HepG2 (cell line): ENCODE results near the gene TGFA. TPM values are rescaled to one million over a fixed set of nuclear protein-coding genes. Genes with fewer than 3 reads are reported as not detected.
A peak's percentile ranks its signal among the peaks of the same experiment; 100 is the strongest.

Experiments used
- ATAC-seq: fragments of 200-7000 bp; cut with Tn5 transposase; 3 replicates; pipeline ENCODE4 v1.9.1; 2020; ENCODE audit warnings: mild to moderate bottlenecking, moderate library complexity
- BruUV-seq: library from RNA; stranded (reverse); fragments of 400-500 nt; replicated peaks from 2 replicates; lab custom pipeline; 2021; lab: Mats Ljungman, UMichigan
- CTCF ChIA-PET: fragments of 300-600 bp; formaldehyde crosslinking; extraction: SDS; loops from one replicate; lab custom pipeline; 2021; ENCODE audit warnings: low total read pairs, inconsistent platforms, low intra/inter-chr PET ratio; lab: Yijun Ruan, JAX
- POLR2A ChIA-PET: fragments of 350-600 bp; sonication (Branson Sonifier 250); formaldehyde crosslinking; loops from one replicate; lab custom pipeline; 2020; ENCODE audit warnings: antibody characterized with exemption, inconsistent platforms; lab: Yijun Ruan, JAX
- DNase-seq: peaks from one replicate; pipeline ENCODE4 v3.0.0-alpha.2; 2015; ENCODE audit warnings: low spot score
- FAIRE-seq: peaks from 3 replicates; lab custom pipeline; 2011; peaks lifted over from hg19 to GRCh38; lab: Jason Lieb, UNC
- H2AFZ ChIP-seq: one replicate; pipeline ENCODE4 v1.6.1; 2011; ENCODE audit warnings: low read length, inconsistent platforms
- H3K27ac ChIP-seq: fragments of 300-600 bp; 3 replicates; pipeline ENCODE4 v1.8.0; 2011; ENCODE audit warnings: mixed run types, mild to moderate bottlenecking, mixed read lengths, low read length, inconsistent platforms; ENCODE audit not compliant: insufficient read depth; ENCODE audit errors: extremely low read length
- H3K27me3 ChIP-seq, 2 experiments: fragments of 200-600 bp in 1 of 2; 2 replicates in 1 of 2; 3 replicates in 1 of 2; pipeline versions ENCODE4 v1.6.0 to v1.8.0; 2011; ENCODE audit warnings: low read length in 2 of 2, mild to moderate bottlenecking in 2 of 2, moderate library complexity in 2 of 2, inconsistent platforms in 1 of 2; ENCODE audit not compliant: insufficient read depth in 2 of 2, control insufficient read depth in 1 of 2
- H3K36me3 ChIP-seq, 2 experiments: fragments of 200-600 bp in 1 of 2; replicated peaks in 1 of 2; 2 replicates in 1 of 2; 3 replicates in 1 of 2; pipeline versions ENCODE4 v1.5.1 to v1.8.0; 2011; ENCODE audit warnings: low read length in 2 of 2, inconsistent platforms in 1 of 2; ENCODE audit not compliant: insufficient read depth in 2 of 2, control insufficient read depth in 1 of 2
- H3K4me1 ChIP-seq: 2 replicates; pipeline ENCODE4 v1.5.1; 2012; ENCODE audit warnings: low read length, inconsistent platforms; ENCODE audit not compliant: insufficient read depth
- H3K4me2 ChIP-seq: 2 replicates; pipeline ENCODE4 v1.6.0; 2011; ENCODE audit warnings: low read depth, low read length, inconsistent platforms
- H3K4me3 ChIP-seq, 3 experiments: fragments of 200-600 bp in 1 of 3; sonication (generic), shearing (Covaris generic) in 1 of 3; replicated peaks in 1 of 3; 2 replicates each; pipeline ENCODE4 v1.5.1; 2011 to 2016; ENCODE audit warnings: low read length in 3 of 3, inconsistent platforms in 2 of 3, low read depth in 2 of 3, mild to moderate bottlenecking in 2 of 3, control low read depth in 1 of 3, mixed read lengths in 1 of 3; ENCODE audit not compliant: insufficient read depth in 1 of 3
- H3K79me2 ChIP-seq: one replicate; pipeline ENCODE4 v1.6.1; 2011; ENCODE audit warnings: low read length, inconsistent platforms; ENCODE audit not compliant: insufficient read depth
- H3K9ac ChIP-seq: 2 replicates; pipeline ENCODE4 v1.6.0; 2011; ENCODE audit warnings: mild to moderate bottlenecking, low read depth, low read length, inconsistent platforms; ENCODE audit not compliant: insufficient read depth
- H3K9me3 ChIP-seq: 2 replicates; pipeline ENCODE4 v1.5.1; 2012; ENCODE audit warnings: mild to moderate bottlenecking, low read length
- H4K20me1 ChIP-seq: 2 replicates; pipeline ENCODE4 v1.6.0; 2011; ENCODE audit warnings: inconsistent platforms, mild to moderate bottlenecking, low read length, moderate library complexity; ENCODE audit not compliant: insufficient read depth
- FUBP1 ChIP-seq: sonication (generic); formaldehyde crosslinking; IDR thresholded peaks from 2 replicates; pipeline ENCODE4 v1.5.1; 2020; ENCODE audit warnings: missing genetic modification reagents, mild to moderate bottlenecking, borderline replicate concordance
- NFKB2 ChIP-seq: sonication (generic); formaldehyde crosslinking; IDR thresholded peaks from 2 replicates; pipeline ENCODE4 v1.4.0; 2020; ENCODE audit warnings: missing genetic modification reagents, borderline replicate concordance
- RXRA ChIP-seq: sonication (generic); formaldehyde crosslinking; IDR thresholded peaks from 2 replicates; pipeline ENCODE4 v1.5.1; 2020; ENCODE audit warnings: missing genetic modification reagents
- SATB2 ChIP-seq: sonication (generic); formaldehyde crosslinking; IDR thresholded peaks from 2 replicates; pipeline ENCODE4 v1.5.0; 2020; ENCODE audit warnings: missing genetic modification reagents
- ZGPAT ChIP-seq: IDR thresholded peaks from 2 replicates; pipeline ENCODE4 v1.6.1; 2016; ENCODE audit warnings: mild to moderate bottlenecking
- ZNF12 ChIP-seq: sonication (generic); formaldehyde crosslinking; IDR thresholded peaks from 2 replicates; pipeline ENCODE4 v1.5.0; 2020; ENCODE audit warnings: missing genetic modification reagents
- ZNF276 ChIP-seq: sonication (generic); formaldehyde crosslinking; IDR thresholded peaks from 2 replicates; pipeline ENCODE4 v1.4.0; 2020; ENCODE audit warnings: mild to moderate bottlenecking, low read depth, missing genetic modification reagents
- ZNF615 ChIP-seq: sonication (generic); formaldehyde crosslinking; IDR thresholded peaks from 2 replicates; pipeline ENCODE4 v1.5.0; 2020; ENCODE audit warnings: mild to moderate bottlenecking, missing genetic modification reagents, borderline replicate concordance
- ZNF747 ChIP-seq: sonication (generic); formaldehyde crosslinking; IDR thresholded peaks from 2 replicates; pipeline ENCODE4 v1.8.1; 2023; ENCODE audit warnings: missing genetic modification reagents, mild to moderate bottlenecking, borderline replicate concordance
- ZNF841 ChIP-seq: sonication (generic); formaldehyde crosslinking; IDR thresholded peaks from 2 replicates; pipeline ENCODE4 v1.8.1; 2023; ENCODE audit warnings: missing genetic modification reagents, borderline replicate concordance
- ZSCAN30 ChIP-seq: sonication (generic); formaldehyde crosslinking; IDR thresholded peaks from 2 replicates; pipeline ENCODE4 v1.5.0; 2020; ENCODE audit warnings: mild to moderate bottlenecking, missing genetic modification reagents
- WGBS: methylation state at CpG from one replicate; pipeline ENCODE4 v1.1.6; 2017; ENCODE audit warnings: low lambda C conversion rate; 5-methylcytosine and 5-hydroxymethylcytosine counted together
- in situ Hi-C: cut with HindIII; loops from 2 replicates; pipeline ENCODE4 v1.10.0; 2017; ENCODE audit warnings: low pct_unique_long_range_greater_than_20kb; ENCODE audit not compliant: extremely low pct_ligation_motif_present
- intact Hi-C: fragments of 100-400 bp; cut with micrococcal nuclease; formaldehyde crosslinking; loops from one replicate; pipeline ENCODE4 v1.10.0; 2022; ENCODE audit not compliant: unreplicated experiment
- polyA plus RNA-seq, 8 experiments: library from polyadenylated mRNA; depleted of rRNA in 3 of 8; stranded (reverse) in 7 of 8; unstranded in 1 of 8; fragments of >200 nt; fragmentation: Illumina TruSeq in 4 of 8; extraction: Trizol in 4 of 8; gene quantifications; 2 replicates each; pipeline versions ENCODE4 v1.2.1 to v1.2.3, GENCODE V29; 2011 to 2016; ENCODE audit warnings: low read depth in 4 of 8, missing spikeins in 1 of 8, mixed read lengths in 1 of 8; ENCODE audit not compliant: insufficient read depth in 1 of 8
- total RNA-seq, 5 experiments: library from RNA; depleted of rRNA; stranded (reverse); fragments of >200 nt; fragmentation: Illumina TruSeq; extraction: Trizol; gene quantifications; 2 replicates each; pipeline ENCODE4 v1.2.3, GENCODE V29; 2016; ENCODE audit warnings: low read depth in 1 of 5

The TGFA gene
- total and polyA plus RNA-seq, 2 of the 13 experiments (the other 11 are each of a cell fraction or from before 2014, with no cell fraction given) = 7.8 to 15.3 TPM

- no peaks in the 10 kb centered on the region for H3K27me3 ChIP-seq
- TF ChIP-seq ZNF12 (CRISPR knock-in tag) (peak; percentile 94), RXRA (no peak)
- no peak for DNase-seq
- no peak overlapping the region for H3K4me3 ChIP-seq
- no peak overlapping the region for H3K9ac ChIP-seq
- ChIA-PET POLR2A (no interaction called here), CTCF (interaction anchor here (1.9 kb wide), 1 partner anchor 149 kb away, joined by 4 read pairs; no protein-coding TSS in a partner anchor)
- no peaks in the 10 kb centered on the region for H4K20me1 ChIP-seq
- BruUV-seq = no TSS peak
- no peaks in the 10 kb centered on the region for H3K36me3 ChIP-seq
- H2AFZ ChIP-seq = no peak overlapping the region
- H3K27ac ChIP-seq = no peak overlapping the region
- no peak for FAIRE-seq
- H3K9me3 ChIP-seq = no peaks in the 10 kb centered on the region
- WGBS = 78% methylated on average over 7 of the region's 7 CpGs
- intact Hi-C loops = no loop called here
- no peak for ATAC-seq
- no peaks in the 10 kb centered on the region for H3K79me2 ChIP-seq
- peaks cover 20% of the 10 kb centered on the region for H3K4me1 ChIP-seq
- in situ Hi-C loops = no loop called here
- no peak overlapping the region for H3K4me2 ChIP-seq
Measured at GRCh38 chr2:70499253-70499652, 54.4 kb downstream of the TGFA start.

GRCh38 chr2:70498528-70498927 is 55.1 kb downstream of the TGFA start:
- intact Hi-C loops = no loop called here
- TF ChIP-seq NFKB2 (no peak), ZSCAN30 (CRISPR knock-in tag) (no peak), ZGPAT (no peak), FUBP1 (CRISPR knock-in tag) (no peak), ZNF615 (CRISPR knock-in tag) (no peak), SATB2 (no peak), ZNF276 (CRISPR knock-in tag) (no peak), ZNF747 (CRISPR knock-in tag) (no peak), ZNF841 (CRISPR knock-in tag) (no peak)

More at GRCh38 chr2:70498528-70498927, 55.1 kb downstream of the TGFA start:
- no peak overlapping the region for H3K4me3 ChIP-seq
- no peaks in the 10 kb centered on the region for H3K36me3 ChIP-seq
- 91% methylated on average over 1 of the region's 1 CpG for WGBS
- no peaks in the 10 kb centered on the region for H4K20me1 ChIP-seq
- no peaks in the 10 kb centered on the region for H3K9me3 ChIP-seq
- no peaks in the 10 kb centered on the region for H3K79me2 ChIP-seq
- no peak overlapping the region for H3K4me2 ChIP-seq
- H2AFZ ChIP-seq = no peak overlapping the region
- peaks cover 13% of the 10 kb centered on the region for H3K4me1 ChIP-seq
- DNase-seq = no peak
- POLR2A ChIA-PET = no interaction called here
- CTCF ChIA-PET = interaction anchor here (1.1 to 1.9 kb wide), 3 partner anchors 55 to 150 kb away, joined by 3 to 4 read pairs (median 4); partner anchors contain the start of gene TGFA
- BruUV-seq = no TSS peak
- no peak overlapping the region for H3K9ac ChIP-seq
- H3K27ac ChIP-seq = no peak overlapping the region
- H3K27me3 ChIP-seq = no peaks in the 10 kb centered on the region
- in situ Hi-C loops = no loop called here
- FAIRE-seq = no peak
- no peak; the same call in 2 of the 3 replicates for ATAC-seq
